HG02884 (cell line): ENCODE data around the gene CPNE7.
"Not testable (repeated sequence)": the region's sequence is repeated elsewhere in the genome, so short reads cannot be mapped to it uniquely, and the experiment has no call there.

Experiments
- ATAC-seq: cut with Tn5 transposase; IDR thresholded peaks from one replicate; pipeline ENCODE4 v1.9.1; 2021; ENCODE audit warnings: mild to moderate bottlenecking, moderate library complexity; ENCODE audit not compliant: unreplicated experiment

The CPNE7 gene

GRCh38 chr16:89621136-89621697 lies 45.7 kb downstream of the CPNE7 start:
- no peak for ATAC-seq

- ATAC-seq, result no peak
These were observed 46.3 kb downstream of the CPNE7 start for GRCh38 chr16:89621698-89622409.

- ATAC-seq, result no peak
These were observed 48.1 kb downstream of the CPNE7 start for GRCh38 chr16:89623511-89624261.

- ATAC-seq, result no peak
These were observed 49.5 kb downstream of the CPNE7 start for GRCh38 chr16:89624777-89625761.

- no peak for ATAC-seq
These were observed 54.5 kb downstream of the CPNE7 start for GRCh38 chr16:89629827-89630610.

GRCh38 chr16:89633064-89633631 lies 57.6 kb downstream of the CPNE7 start:
- ATAC-seq, result no peak

GRCh38 chr16:89634463-89635385 lies 59.2 kb downstream of the CPNE7 start:
- not testable (repeated sequence) for ATAC-seq

- ATAC-seq, result no peak
These were observed 61.1 kb downstream of the CPNE7 start for GRCh38 chr16:89636663-89637062.

- ATAC-seq, result no peak
These were observed 61.8 kb downstream of the CPNE7 start for GRCh38 chr16:89637379-89637778.

- no peak for ATAC-seq
These were observed 62.9 kb downstream of the CPNE7 start for GRCh38 chr16:89638455-89638854.

GRCh38 chr16:89639385-89639784 lies 63.8 kb downstream of the CPNE7 start:
- ATAC-seq, result no peak

GRCh38 chr16:89641458-89642119 lies 66.0 kb downstream of the CPNE7 start:
- no peak for ATAC-seq

GRCh38 chr16:89642574-89642973 lies 67.0 kb downstream of the CPNE7 start:
- no peak for ATAC-seq

GRCh38 chr16:89643769-89644300 lies 68.3 kb downstream of the CPNE7 start:
- no peak for ATAC-seq

GRCh38 chr16:89645122-89645521 lies 69.6 kb downstream of the CPNE7 start:
- ATAC-seq, result no peak

GRCh38 chr16:89646270-89646669 lies 70.7 kb downstream of the CPNE7 start:
- no peak for ATAC-seq
